HepG2 (cell line): ENCODE data around the gene RGS13.

Experiments
- AKNA ChIP-seq: sonication (generic); formaldehyde crosslinking; IDR thresholded peaks from 2 replicates; pipeline ENCODE4 v1.4.0; 2020; ENCODE audit warnings: missing genetic modification reagents, borderline replicate concordance
- DMTF1 ChIP-seq: sonication (generic); formaldehyde crosslinking; IDR thresholded peaks from 2 replicates; pipeline ENCODE4 v1.4.0; 2020; ENCODE audit warnings: mild to moderate bottlenecking, missing genetic modification reagents
- E2F1 ChIP-seq: sonication (generic); formaldehyde crosslinking; IDR thresholded peaks from 2 replicates; pipeline ENCODE4 v1.5.0; 2020; ENCODE audit warnings: missing genetic modification reagents
- EP300 ChIP-seq, 3 experiments: sonication (generic) in 1 of 3; formaldehyde crosslinking in 1 of 3; IDR thresholded peaks; 2 replicates each; pipeline versions ENCODE4 v1.5.1 to v1.6.1; 2011 to 2020; ENCODE audit warnings: low read depth in 2 of 3, low read length in 2 of 3, borderline replicate concordance in 1 of 3, improper control_type of control experiment in 1 of 3, mild to moderate bottlenecking in 1 of 3, missing genetic modification reagents in 1 of 3, moderate library complexity in 1 of 3
- NCOR1 ChIP-seq: fragments of 200-600 bp; sonication (generic); IDR thresholded peaks from 2 replicates; pipeline ENCODE4 v1.7.0; 2017; ENCODE audit warnings: antibody characterized with exemption, low read length, borderline replicate concordance
- REST ChIP-seq, 2 experiments: IDR thresholded peaks; 2 replicates each; pipeline ENCODE4 v1.6.1; 2011 to 2012; ENCODE audit warnings: low read length in 2 of 2, borderline replicate concordance in 1 of 2, low read depth in 1 of 2, mild to moderate bottlenecking in 1 of 2, moderate library complexity in 1 of 2
- SETDB1 ChIP-seq: sonication (generic); formaldehyde crosslinking; IDR thresholded peaks from 2 replicates; pipeline ENCODE4 v1.5.1; 2020; ENCODE audit warnings: missing genetic modification reagents, mild to moderate bottlenecking, borderline replicate concordance
- ZNF121 ChIP-seq: sonication (generic); formaldehyde crosslinking; IDR thresholded peaks from 2 replicates; pipeline ENCODE4 v1.5.0; 2020; ENCODE audit warnings: mild to moderate bottlenecking, missing genetic modification reagents
- ZNF275 ChIP-seq: sonication (generic); formaldehyde crosslinking; IDR thresholded peaks from 2 replicates; pipeline ENCODE4 v1.8.0; 2022; ENCODE audit warnings: missing genetic modification reagents, mild to moderate bottlenecking, inconsistent platforms, borderline replicate concordance
- ZNF280D ChIP-seq: sonication (generic); formaldehyde crosslinking; IDR thresholded peaks from 2 replicates; pipeline ENCODE4 v1.5.1; 2020; ENCODE audit warnings: mild to moderate bottlenecking, missing genetic modification reagents

GRCh38 chr1:192626366-192627179, 9.4 kb upstream of the RGS13 start:
- TF ChIP-seq NCOR1 (no peak), ZNF121 (CRISPR knock-in tag) (no peak), DMTF1 (CRISPR knock-in tag) (no peak), ZNF280D (CRISPR knock-in tag) (no peak), EP300 (IDR thresholded peaks at IDR 0.05; ENCODE audit: low read depth in 2 of 2, low read length in 2 of 2) (no peak), EP300 (CRISPR knock-in tag; IDR thresholded peaks at IDR 0.05; ENCODE audit: borderline replicate concordance) (no peak), ZNF275 (CRISPR knock-in tag) (no peak), SETDB1 (CRISPR knock-in tag) (no peak), E2F1 (no peak), REST (IDR thresholded peaks at IDR 0.05; ENCODE audit: borderline replicate concordance in 1 of 2, low read depth in 1 of 2, low read length in 2 of 2) (no peak), AKNA (CRISPR knock-in tag) (no peak)
